HG02943 (cell line): ENCODE data around the gene CROCC.

Experiments
- ATAC-seq: cut with Tn5 transposase; IDR thresholded peaks from one replicate; pipeline ENCODE4 v1.9.1; 2021; ENCODE audit warnings: mild to moderate bottlenecking, low read depth, moderate library complexity; ENCODE audit not compliant: unreplicated experiment

CROCC gene

DNA sequence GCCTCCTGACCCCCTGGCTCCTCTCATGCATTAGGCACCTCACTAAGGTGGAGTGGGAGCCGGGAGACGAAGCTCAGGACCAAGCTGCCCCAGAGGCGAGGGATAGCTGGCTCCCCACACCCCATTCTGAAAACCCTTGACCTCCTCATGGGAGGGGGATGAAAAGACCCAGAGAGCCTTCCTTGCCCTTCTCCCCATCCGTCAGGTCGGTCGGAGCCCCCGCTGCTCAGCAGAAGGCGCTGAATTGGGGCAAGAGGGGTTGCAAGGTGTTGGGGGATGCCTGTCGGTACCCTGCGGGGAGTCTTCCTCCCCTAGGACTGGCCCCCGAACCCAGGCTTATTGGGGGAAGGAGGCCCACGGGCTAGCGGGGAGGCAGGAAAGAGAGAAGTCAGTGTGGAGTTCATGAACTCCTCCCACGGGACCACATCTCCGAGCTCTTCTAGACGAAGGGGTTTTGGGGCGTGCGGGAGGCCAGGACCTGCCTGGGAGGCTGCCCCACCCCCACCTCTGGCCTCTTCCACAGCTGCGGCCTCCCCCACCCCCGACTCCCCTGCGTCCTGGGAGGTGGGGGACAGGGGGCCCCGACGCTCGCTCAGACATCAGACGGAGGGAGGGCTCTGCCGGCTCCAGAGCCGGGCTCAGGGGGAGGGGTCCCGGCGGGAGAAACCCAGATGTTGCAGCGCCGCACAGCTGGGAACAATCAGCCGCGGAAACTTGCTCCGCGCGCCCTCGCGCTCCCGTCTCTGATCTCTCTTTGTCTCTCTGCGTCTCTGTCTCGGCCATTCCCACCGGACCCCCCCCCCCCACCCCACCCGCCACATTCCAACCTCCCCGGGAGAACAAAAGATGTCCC is 58.0 kb downstream of the CROCC start:
- no peak for ATAC-seq

DNA sequence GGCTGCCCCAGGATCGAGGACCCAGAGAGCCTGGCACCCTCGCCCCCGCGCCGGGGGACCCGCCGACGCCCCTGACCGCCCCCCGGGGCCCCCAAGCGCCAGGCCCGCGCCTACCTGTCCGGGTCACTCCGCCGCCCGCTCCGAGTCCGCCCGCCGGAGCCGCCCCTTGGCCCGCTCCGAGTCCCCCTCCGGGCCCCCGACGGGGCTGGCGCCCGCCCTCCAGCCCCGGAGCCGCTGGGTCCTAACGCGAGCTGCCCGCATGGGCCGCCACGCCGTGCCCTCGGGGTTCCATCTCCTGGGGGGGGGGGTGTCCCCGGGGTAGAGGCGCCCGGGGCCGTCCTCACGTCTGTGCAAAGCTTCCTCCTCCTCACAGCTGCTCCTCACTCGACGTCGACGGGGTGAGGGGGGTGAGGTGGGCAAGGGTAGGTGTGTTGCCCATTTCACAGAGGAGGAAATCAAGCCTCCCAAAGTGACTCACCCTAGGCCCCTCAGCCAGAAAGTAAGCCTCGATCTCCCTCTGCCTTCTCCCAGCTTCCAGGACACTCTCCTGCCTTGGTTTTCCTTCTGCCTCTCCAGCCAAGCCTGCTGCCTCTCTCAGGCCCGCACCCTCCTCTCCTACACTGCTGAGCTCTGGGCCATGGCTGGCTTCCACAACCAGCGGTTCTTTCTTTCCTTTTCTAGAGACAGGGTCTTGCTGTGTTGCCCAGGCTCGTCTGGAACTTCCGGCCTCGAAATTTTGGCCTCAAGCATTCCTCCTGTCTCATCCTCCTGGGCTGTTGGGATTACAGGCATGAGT is 58.9 kb downstream of the CROCC start, which contains the start of gene MFAP2:
TSS of gene MFAP2 (minus strand) at position 148 of the 796 bp plus-strand sequence. CDS start 2,347 bp downstream, outside the sequence.
- ATAC-seq, result no peak

- ATAC-seq, result no peak
Measured at GRCh38 chr1:16981269-16981849, 59.6 kb downstream of the CROCC start.

- ATAC-seq, result no peak
Measured at GRCh38 chr1:16982902-16983301, 61.2 kb downstream of the CROCC start.

- no peak for ATAC-seq
Measured at GRCh38 chr1:16983649-16984048, 61.9 kb downstream of the CROCC start.

GRCh38 chr1:16984717-16985116 is 63.0 kb downstream of the CROCC start:
- no peak for ATAC-seq

GRCh38 chr1:16986113-16986512 is 64.4 kb downstream of the CROCC start:
- ATAC-seq, result no peak

DNA sequence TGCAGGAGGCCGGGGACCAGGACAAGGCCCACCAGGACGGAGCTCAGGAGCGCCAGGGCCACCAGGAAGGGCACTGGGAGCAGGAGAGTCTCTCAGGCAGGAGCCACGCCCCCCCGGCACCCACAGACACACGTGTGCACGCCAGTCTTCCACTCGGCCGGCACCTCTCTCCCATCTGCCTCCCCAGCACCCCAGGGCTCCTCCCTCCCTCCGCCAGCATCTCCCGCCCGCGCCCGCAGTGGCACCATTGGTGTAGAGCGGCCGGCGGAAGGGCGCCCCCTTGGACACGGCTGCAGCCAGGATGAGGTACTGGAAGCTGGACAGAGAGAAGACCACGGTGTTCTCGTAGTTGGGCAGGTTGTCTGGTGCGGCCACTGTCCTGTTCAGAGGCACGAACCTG is 64.8 kb downstream of the CROCC start:
- ATAC-seq, result no peak

- ATAC-seq, result no peak
Measured at GRCh38 chr1:16986962-16987361, 65.2 kb downstream of the CROCC start.

DNA sequence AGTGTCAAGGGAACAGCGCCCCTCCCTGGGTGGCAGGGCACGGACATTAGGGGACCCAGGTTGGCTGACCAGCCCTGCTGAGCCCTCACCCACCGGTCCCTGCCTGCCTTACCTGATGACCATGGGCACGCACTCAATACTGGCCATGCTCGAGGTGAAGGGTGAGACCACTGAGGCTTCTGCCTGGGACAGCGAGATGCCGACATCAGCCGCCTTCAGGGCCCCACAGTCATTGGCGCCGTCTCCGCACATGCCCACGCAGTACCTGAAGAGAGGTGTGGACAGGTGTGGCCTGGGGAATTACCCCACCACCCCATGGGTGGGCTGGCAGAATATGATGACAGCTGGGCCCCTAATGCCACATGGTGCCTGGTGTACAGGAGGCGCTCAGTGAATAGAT is 66.5 kb downstream of the CROCC start:
- ATAC-seq, result no peak

GRCh38 chr1:16989676-16990391 is 68.1 kb downstream of the CROCC start:
- no peak for ATAC-seq

GRCh38 chr1:16991571-16991970 is 69.8 kb downstream of the CROCC start:
- no peak for ATAC-seq

GRCh38 chr1:16992102-16992501 is 70.4 kb downstream of the CROCC start:
- no peak for ATAC-seq

DNA sequence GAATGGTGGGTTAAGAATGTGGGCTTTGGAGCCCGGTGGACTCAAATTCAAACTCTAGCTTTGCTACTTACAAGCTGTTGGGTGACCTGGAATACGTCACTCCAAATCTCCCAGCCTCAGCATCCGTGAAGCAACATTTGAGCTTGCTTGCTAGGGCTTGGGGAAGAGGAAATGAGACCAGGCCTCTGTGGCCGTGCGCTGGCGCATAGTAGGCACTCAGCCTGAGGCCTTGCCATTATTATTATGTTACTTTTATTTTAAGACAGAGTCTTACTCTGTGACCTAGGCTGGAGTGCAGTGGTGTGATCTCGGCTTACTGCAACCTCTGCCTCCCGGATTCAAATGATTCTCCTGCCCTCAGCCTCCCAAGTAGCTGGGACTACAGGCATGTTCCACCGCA is 70.9 kb downstream of the CROCC start:
- no peak for ATAC-seq

- ATAC-seq, result no peak
Measured at GRCh38 chr1:16993521-16994038, 71.8 kb downstream of the CROCC start.

- no peak for ATAC-seq
Measured at GRCh38 chr1:16996845-16997244, 75.1 kb downstream of the CROCC start.

DNA sequence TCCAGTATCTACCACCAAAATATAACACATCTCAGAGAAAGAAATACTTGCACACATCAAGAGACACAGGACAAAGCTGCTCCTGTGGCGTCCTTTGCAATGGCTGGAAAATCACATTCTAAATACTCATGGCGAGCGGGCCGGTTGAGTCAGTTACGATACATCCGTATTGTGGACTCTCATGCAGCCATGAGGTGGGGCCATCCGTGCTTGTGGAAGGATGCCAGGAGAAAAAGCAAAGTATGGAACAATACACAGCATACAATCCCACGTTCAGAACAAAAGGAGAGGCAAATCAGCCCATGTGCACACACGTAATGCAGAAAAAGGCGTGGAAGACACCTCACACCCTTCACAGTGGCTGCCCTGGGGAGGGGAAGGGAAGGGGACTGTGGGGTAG is 76.9 kb downstream of the CROCC start:
- no peak for ATAC-seq

DNA sequence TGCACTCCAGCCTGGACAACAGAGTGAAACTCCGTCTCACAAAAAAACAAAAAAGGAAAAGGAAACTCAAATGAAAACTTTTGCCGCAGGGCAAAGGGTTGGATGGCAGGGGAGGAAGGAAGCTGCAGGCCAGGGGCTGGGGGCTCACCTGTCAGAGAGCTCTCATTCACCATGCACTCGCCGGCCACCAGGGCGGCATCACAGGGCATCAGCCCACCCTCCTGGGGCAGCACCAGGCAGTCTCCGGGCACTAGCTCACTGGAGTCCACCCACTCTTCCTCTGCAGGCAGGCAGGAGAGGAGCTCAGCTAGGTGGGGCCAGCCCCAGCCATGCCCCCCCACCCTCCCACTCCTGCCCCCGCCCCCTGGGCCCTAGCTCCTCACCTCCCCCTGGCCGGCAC is 78.1 kb downstream of the CROCC start:
- no peak for ATAC-seq

DNA sequence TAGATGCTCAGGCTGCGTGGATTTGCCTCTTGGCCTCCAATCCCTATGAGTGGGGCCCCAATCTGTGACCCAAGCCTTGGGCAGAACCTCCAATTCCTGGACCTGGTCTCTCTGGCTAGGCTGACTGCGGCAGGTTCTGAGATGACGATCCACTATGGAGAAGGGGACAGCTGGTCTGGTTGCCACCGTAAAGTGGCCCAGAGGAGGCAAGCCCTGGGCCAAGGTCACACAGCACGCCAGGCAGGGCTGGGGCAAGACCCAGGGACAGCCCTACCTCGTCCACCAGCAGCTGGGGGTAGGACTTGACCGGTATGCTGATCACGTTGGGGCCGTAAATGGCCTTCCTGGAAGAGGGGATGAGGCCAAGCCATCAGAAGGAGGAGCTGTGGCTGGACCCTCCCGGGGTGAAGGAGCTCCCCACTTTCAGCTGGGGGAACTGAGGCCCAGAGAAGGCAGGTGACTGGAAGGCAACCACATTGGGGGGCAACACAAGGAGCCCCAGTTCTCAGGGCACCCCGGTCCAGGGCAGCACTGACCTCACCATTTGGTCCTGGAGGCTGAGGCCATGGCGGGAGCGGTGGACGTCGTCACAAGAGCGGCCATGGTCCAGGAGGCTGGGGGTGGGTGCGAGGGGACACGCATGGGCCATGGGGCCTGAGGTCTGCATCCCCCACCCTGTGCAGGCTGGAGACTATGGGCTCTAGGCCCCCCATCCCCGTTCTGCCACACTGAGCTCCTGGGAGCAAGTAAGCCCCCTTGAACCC is 80.2 kb downstream of the CROCC start:
- ATAC-seq, result no peak

DNA sequence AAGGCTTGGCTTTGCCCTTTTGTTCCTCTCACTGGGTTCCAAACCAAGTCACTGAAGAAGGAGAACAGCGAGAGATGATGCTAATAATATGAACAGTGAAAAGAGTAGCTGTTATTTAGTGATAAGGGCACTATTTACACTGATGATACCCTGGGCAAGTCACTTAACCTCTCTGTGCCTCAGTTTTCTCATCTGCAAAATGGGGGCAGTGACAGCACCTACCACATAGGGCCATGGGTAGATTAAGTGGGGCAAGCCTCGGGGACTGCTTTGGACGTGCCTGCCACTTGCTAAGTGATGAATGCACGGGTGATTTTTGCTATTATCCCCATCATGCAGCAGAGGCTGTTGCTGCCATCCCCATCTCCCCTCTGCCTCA is 80.8 kb downstream of the CROCC start:
- no peak for ATAC-seq
